Rectal smooth muscle tissue (tissue), 1 donor: Measurements from ENCODE around the gene F10.
"Not testable (repeated sequence)": the region's sequence is repeated elsewhere in the genome, so short reads cannot be mapped to it uniquely, and the experiment has no call there.

Experiments used
- H3K27ac ChIP-seq: one replicate; pipeline ENCODE4 v1.7.0; 2013; ENCODE audit warnings: low read depth, low read length, inconsistent platforms
- H3K27me3 ChIP-seq: one replicate; pipeline ENCODE4 v1.7.0; 2013; ENCODE audit warnings: low read length; ENCODE audit not compliant: control insufficient read depth, insufficient read depth
- H3K36me3 ChIP-seq: one replicate; pipeline ENCODE4 v1.7.0; 2013; ENCODE audit warnings: low read length; ENCODE audit not compliant: control insufficient read depth, insufficient read depth
- H3K4me1 ChIP-seq: one replicate; pipeline ENCODE4 v1.7.0; 2013; ENCODE audit warnings: low read length; ENCODE audit not compliant: control insufficient read depth, insufficient read depth
- H3K4me3 ChIP-seq: one replicate; pipeline ENCODE4 v1.7.0; 2013; ENCODE audit warnings: low read length
- H3K9ac ChIP-seq: one replicate; pipeline ENCODE4 v1.7.0; 2013; ENCODE audit warnings: low read length

F10 gene

GRCh38 chr13:113109151-113110047, 13.2 kb upstream of the F10 start:
- H3K36me3 ChIP-seq: no peaks in the 10 kb centered on the region
- H3K27ac ChIP-seq: no peak overlapping the region
- H3K9ac ChIP-seq: no peak overlapping the region
- H3K4me3 ChIP-seq: no peak overlapping the region
- H3K4me1 ChIP-seq: no peaks in the 10 kb centered on the region
- H3K27me3 ChIP-seq: peaks cover 10% of the 10 kb centered on the region

- peak overlapping the region; percentile 49 for H3K4me3 ChIP-seq
Observed at GRCh38 chr13:113110048-113110851, 12.3 kb upstream of the F10 start.

GRCh38 chr13:113110852-113111315, 11.7 kb upstream of the F10 start:
- no peaks in the 10 kb centered on the region for H3K36me3 ChIP-seq
- H3K4me1 ChIP-seq: no peaks in the 10 kb centered on the region
- peaks cover 10% of the 10 kb centered on the region for H3K27me3 ChIP-seq
- H3K27ac ChIP-seq: no peak overlapping the region
- peak overlapping the region; percentile 49 for H3K4me3 ChIP-seq
- no peak overlapping the region for H3K9ac ChIP-seq

More at GRCh38 chr13:113110048-113110851, 12.3 kb upstream of the F10 start:
- H3K9ac ChIP-seq: no peak overlapping the region
- H3K27me3 ChIP-seq: peaks cover 10% of the 10 kb centered on the region
- H3K4me1 ChIP-seq: no peaks in the 10 kb centered on the region
- no peak overlapping the region for H3K27ac ChIP-seq
- H3K36me3 ChIP-seq: no peaks in the 10 kb centered on the region

GRCh38 chr13:113111821-113112220, 10.8 kb upstream of the F10 start:
- not testable (repeated sequence) for H3K9ac ChIP-seq, H3K27me3 ChIP-seq

GRCh38 chr13:113112475-113112874, 10.1 kb upstream of the F10 start:
- not testable (repeated sequence) for H3K9ac ChIP-seq, H3K4me1 ChIP-seq, H3K4me3 ChIP-seq, H3K27me3 ChIP-seq, H3K27ac ChIP-seq, H3K36me3 ChIP-seq

More at GRCh38 chr13:113111821-113112220, 10.8 kb upstream of the F10 start:
- not testable (repeated sequence) for H3K27ac ChIP-seq, H3K4me1 ChIP-seq, H3K4me3 ChIP-seq, H3K36me3 ChIP-seq

GRCh38 chr13:113112893-113113845, 9.4 kb upstream of the F10 start:
- no peaks in the 10 kb centered on the region for H3K36me3 ChIP-seq
- no peaks in the 10 kb centered on the region for H3K4me1 ChIP-seq
- H3K4me3 ChIP-seq: no peak overlapping the region
- H3K27me3 ChIP-seq: peaks cover 10% of the 10 kb centered on the region
- no peak overlapping the region for H3K9ac ChIP-seq
- H3K27ac ChIP-seq: no peak overlapping the region

GRCh38 chr13:113113846-113114271, 8.7 kb upstream of the F10 start:
- Histone ChIP-seq H3K9ac (no peak overlapping the region), H3K36me3 (no peaks in the 10 kb centered on the region), H3K4me3 (no peak overlapping the region), H3K27me3 (peaks cover 10% of the 10 kb centered on the region), H3K27ac (no peak overlapping the region), H3K4me1 (no peaks in the 10 kb centered on the region)

GRCh38 chr13:113114511-113115362, 7.9 kb upstream of the F10 start:
- Histone ChIP-seq H3K27ac (no peak overlapping the region), H3K4me3 (no peak overlapping the region), H3K4me1 (no peaks in the 10 kb centered on the region), H3K27me3 (peaks cover 5% of the 10 kb centered on the region), H3K9ac (no peak overlapping the region), H3K36me3 (no peaks in the 10 kb centered on the region)

- Histone ChIP-seq H3K27me3 (peaks cover 4% of the 10 kb centered on the region), H3K9ac (no peak overlapping the region), H3K4me3 (no peak overlapping the region), H3K4me1 (no peaks in the 10 kb centered on the region), H3K36me3 (no peaks in the 10 kb centered on the region), H3K27ac (no peak overlapping the region)
Observed at GRCh38 chr13:113115363-113116205, 7.0 kb upstream of the F10 start.

- Histone ChIP-seq H3K27ac (no peak overlapping the region), H3K4me3 (no peak overlapping the region), H3K27me3 (no peaks in the 10 kb centered on the region), H3K9ac (no peak overlapping the region), H3K36me3 (no peaks in the 10 kb centered on the region), H3K4me1 (no peaks in the 10 kb centered on the region)
Observed at GRCh38 chr13:113116206-113116800, 6.3 kb upstream of the F10 start.
